HG03558 (cell line): ENCODE results near the gene RNF213.

Experiments
- ATAC-seq: cut with Tn5 transposase; IDR thresholded peaks from one replicate; pipeline ENCODE4 v1.9.1; 2021; ENCODE audit warnings: moderate number of reproducible peaks; ENCODE audit not compliant: unreplicated experiment; ENCODE audit errors: extremely low read depth

The RNF213 gene

GRCh38 chr17:80438806-80439205, 178.2 kb downstream of the RNF213 start:
- no peak for ATAC-seq

- ATAC-seq, result no peak
Observed at GRCh38 chr17:80439499-80439898, 178.8 kb downstream of the RNF213 start.

GRCh38 chr17:80441133-80441578, 180.5 kb downstream of the RNF213 start:
- no peak for ATAC-seq

- ATAC-seq, result no peak
Observed at GRCh38 chr17:80441598-80442322, 181.1 kb downstream of the RNF213 start.

GRCh38 chr17:80442323-80442659, 181.6 kb downstream of the RNF213 start:
- no peak for ATAC-seq

GRCh38 chr17:80442764-80443163, 182.1 kb downstream of the RNF213 start:
- ATAC-seq, result no peak

- no peak for ATAC-seq
Observed at GRCh38 chr17:80443498-80443897, 182.8 kb downstream of the RNF213 start.

- ATAC-seq, result no peak
Observed at GRCh38 chr17:80443916-80444643, 183.4 kb downstream of the RNF213 start.

GRCh38 chr17:80444644-80444979, 184.0 kb downstream of the RNF213 start:
- ATAC-seq, result no peak

GRCh38 chr17:80445007-80445725, 184.5 kb downstream of the RNF213 start:
- no peak for ATAC-seq

GRCh38 chr17:80445726-80446110, 185.1 kb downstream of the RNF213 start:
- ATAC-seq, result no peak

- no peak for ATAC-seq
Observed at GRCh38 chr17:80446645-80447405, 186.2 kb downstream of the RNF213 start.

GRCh38 chr17:80447790-80448189, 187.1 kb downstream of the RNF213 start:
- no peak for ATAC-seq
